Hepatocyte (in vitro differentiated cells): ENCODE results near the gene CPLX1.

ENCODE experiments used
- CTCF ChIP-seq: fragments of 200-600 bp; sonication (generic); IDR thresholded peaks from 2 replicates; pipeline ENCODE4 v1.5.1; 2016; ENCODE audit warnings: antibody characterized with exemption, mild to moderate bottlenecking; ENCODE audit not compliant: poor library complexity
- EZH2 ChIP-seq: fragments of 200-600 bp; sonication (generic); IDR thresholded peaks from 2 replicates; pipeline ENCODE4 v1.6.1; 2016; ENCODE audit warnings: antibody characterized with exemption, mild to moderate bottlenecking, borderline replicate concordance
- EZH2phosphoT487 ChIP-seq: fragments of 200-600 bp; sonication (generic); IDR thresholded peaks from one replicate; pipeline ENCODE4 v1.6.1; 2018; ENCODE audit warnings: antibody characterized with exemption, mild to moderate bottlenecking, low read depth, moderate library complexity; ENCODE audit not compliant: unreplicated experiment, severe bottlenecking

GRCh38 chr4:836750-837301, 10.9 kb upstream of the CPLX1 start:
- TF ChIP-seq CTCF (no peak), EZH2 (no peak), EZH2phosphoT487 (no peak)
